ENCODE data around the gene FAM240B. TPM values are rescaled to one million over a fixed set of nuclear protein-coding genes. Genes with fewer than 3 reads are reported as not detected.

The FAM240B gene
- total and polyA plus RNA-seq, 2 of the 13 experiments (the other 11 are each of a cell fraction or from before 2014, with no cell fraction given): not detected

- TF ChIP-seq, protein P1, sequence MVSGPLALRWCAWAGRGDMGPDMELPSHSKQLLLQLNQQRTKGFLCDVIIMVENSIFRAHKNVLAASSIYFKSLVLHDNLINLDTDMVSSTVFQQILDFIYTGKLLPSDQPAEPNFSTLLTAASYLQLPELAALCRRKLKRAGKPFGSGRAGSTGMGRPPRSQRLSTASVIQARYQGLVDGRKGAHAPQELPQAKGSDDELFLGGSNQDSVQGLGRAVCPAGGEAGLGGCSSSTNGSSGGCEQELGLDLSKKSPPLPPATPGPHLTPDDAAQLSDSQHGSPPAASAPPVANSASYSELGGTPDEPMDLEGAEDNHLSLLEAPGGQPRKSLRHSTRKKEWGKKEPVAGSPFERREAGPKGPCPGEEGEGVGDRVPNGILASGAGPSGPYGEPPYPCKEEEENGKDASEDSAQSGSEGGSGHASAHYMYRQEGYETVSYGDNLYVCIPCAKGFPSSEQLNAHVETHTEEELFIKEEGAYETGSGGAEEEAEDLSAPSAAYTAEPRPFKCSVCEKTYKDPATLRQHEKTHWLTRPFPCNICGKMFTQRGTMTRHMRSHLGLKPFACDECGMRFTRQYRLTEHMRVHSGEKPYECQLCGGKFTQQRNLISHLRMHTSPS (CRISPR knock-in tag; IDR thresholded peaks at IDR 0.05; ENCODE audit: low read depth): no peak
- TF ChIP-seq, protein P2, sequence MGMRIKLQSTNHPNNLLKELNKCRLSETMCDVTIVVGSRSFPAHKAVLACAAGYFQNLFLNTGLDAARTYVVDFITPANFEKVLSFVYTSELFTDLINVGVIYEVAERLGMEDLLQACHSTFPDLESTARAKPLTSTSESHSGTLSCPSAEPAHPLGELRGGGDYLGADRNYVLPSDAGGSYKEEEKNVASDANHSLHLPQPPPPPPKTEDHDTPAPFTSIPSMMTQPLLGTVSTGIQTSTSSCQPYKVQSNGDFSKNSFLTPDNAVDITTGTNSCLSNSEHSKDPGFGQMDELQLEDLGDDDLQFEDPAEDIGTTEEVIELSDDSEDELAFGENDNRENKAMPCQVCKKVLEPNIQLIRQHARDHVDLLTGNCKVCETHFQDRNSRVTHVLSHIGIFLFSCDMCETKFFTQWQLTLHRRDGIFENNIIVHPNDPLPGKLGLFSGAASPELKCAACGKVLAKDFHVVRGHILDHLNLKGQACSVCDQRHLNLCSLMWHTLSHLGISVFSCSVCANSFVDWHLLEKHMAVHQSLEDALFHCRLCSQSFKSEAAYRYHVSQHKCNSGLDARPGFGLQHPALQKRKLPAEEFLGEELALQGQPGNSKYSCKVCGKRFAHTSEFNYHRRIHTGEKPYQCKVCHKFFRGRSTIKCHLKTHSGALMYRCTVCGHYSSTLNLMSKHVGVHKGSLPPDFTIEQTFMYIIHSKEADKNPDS (CRISPR knock-in tag; IDR thresholded peaks at IDR 0.05): no peak
- no peak for TF ChIP-seq ZNF138 (CRISPR knock-in tag; IDR thresholded peaks at IDR 0.05; ENCODE audit: low read depth)
- TF ChIP-seq, protein P3, sequence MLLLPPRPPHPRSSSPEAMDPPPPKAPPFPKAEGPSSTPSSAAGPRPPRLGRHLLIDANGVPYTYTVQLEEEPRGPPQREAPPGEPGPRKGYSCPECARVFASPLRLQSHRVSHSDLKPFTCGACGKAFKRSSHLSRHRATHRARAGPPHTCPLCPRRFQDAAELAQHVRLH (CRISPR knock-in tag; IDR thresholded peaks at IDR 0.05; ENCODE audit: borderline replicate concordance, low read depth): no peak
- TF ChIP-seq, protein P4, sequence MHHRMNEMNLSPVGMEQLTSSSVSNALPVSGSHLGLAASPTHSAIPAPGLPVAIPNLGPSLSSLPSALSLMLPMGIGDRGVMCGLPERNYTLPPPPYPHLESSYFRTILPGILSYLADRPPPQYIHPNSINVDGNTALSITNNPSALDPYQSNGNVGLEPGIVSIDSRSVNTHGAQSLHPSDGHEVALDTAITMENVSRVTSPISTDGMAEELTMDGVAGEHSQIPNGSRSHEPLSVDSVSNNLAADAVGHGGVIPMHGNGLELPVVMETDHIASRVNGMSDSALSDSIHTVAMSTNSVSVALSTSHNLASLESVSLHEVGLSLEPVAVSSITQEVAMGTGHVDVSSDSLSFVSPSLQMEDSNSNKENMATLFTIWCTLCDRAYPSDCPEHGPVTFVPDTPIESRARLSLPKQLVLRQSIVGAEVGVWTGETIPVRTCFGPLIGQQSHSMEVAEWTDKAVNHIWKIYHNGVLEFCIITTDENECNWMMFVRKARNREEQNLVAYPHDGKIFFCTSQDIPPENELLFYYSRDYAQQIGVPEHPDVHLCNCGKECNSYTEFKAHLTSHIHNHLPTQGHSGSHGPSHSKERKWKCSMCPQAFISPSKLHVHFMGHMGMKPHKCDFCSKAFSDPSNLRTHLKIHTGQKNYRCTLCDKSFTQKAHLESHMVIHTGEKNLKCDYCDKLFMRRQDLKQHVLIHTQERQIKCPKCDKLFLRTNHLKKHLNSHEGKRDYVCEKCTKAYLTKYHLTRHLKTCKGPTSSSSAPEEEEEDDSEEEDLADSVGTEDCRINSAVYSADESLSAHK (CRISPR knock-in tag; IDR thresholded peaks at IDR 0.05; ENCODE audit: borderline replicate concordance): no peak
Observed at GRCh38 chr9:38671748-38672147, 48.2 kb downstream of the FAM240B start (continued).
